ENCODE data around the gene ANKS6.
A peak's percentile ranks its signal among the peaks of the same experiment; 100 is the strongest.

The ANKS6 gene

DNA sequence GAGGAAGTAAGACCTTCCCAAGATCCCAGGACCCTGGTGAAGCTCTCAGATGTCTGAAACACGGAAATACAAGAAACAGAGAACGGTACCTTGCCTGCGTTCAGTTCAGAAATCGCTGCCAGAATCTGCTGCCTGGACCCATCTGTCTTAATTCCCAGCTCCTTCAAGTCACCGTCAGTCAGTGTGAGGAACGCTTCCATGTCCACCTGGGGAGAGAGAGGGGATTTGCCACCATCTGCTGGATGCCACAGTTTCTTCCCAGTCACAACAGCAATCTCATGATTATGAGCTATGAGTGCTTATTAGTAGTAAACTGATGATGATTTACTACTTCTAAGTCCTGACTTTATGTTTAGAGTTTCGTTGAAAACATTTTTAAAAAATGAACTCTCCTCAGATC lies 50.9 kb downstream of the ANKS6 start:
- H3K4me1 Mint-ChIP-seq: no peaks in the 10 kb centered on the region
- H3K36me3 Mint-ChIP-seq: peaks cover 74% of the 10 kb centered on the region
- ATAC-seq: no peak
- H3K4me3 Mint-ChIP-seq: no peak overlapping the region
- H3K9me3 Mint-ChIP-seq: peaks cover 4% of the 10 kb centered on the region
- no peaks in the 10 kb centered on the region for H3K27me3 Mint-ChIP-seq
- no peak overlapping the region for H3K27ac Mint-ChIP-seq

DNA sequence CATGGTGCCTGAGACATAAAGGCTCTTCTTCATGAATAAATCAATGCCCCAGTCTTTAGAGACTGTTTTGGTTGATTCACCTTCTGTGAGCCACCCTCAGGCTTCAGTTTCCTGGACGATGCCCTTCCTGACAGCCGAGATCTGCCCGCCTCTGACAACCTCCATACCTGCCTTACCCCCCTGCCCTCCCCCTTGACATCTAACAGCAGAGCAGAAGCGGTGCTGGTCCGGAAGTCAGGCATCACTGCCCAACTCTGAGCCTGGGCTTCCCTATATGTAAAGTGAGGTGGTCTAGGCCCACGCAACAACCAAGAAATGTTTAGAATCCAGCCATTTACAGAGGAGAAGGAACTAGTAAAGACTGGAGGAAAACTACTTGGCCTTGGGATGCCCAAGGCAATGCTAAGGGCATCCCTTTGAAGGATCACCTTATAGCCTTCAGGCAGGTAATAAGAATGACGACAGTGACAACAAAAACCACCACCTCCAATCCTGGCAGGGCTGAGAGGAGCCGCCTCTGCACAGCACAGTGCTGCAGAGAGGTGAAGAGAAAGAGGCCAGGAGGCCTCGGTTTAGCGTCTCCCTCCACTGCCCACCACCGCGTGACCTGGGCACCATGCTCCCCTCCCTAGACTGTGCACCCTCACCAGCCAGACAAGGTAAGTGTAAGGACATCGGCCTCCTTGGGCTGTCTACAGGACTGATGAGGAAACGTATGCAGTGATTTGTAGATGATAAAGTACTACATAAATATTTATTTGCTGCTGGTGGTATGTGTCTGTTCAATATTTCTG lies 52.3 kb downstream of the ANKS6 start:
- Mint-ChIP-seq H3K4me1 (no peaks in the 10 kb centered on the region), H3K9me3 (peaks cover 2% of the 10 kb centered on the region), H3K27me3 (no peaks in the 10 kb centered on the region), H3K27ac (no peak overlapping the region), H3K36me3 (peaks cover 69% of the 10 kb centered on the region), H3K4me3 (no peak overlapping the region)
- peak; percentile 59 for ATAC-seq

DNA sequence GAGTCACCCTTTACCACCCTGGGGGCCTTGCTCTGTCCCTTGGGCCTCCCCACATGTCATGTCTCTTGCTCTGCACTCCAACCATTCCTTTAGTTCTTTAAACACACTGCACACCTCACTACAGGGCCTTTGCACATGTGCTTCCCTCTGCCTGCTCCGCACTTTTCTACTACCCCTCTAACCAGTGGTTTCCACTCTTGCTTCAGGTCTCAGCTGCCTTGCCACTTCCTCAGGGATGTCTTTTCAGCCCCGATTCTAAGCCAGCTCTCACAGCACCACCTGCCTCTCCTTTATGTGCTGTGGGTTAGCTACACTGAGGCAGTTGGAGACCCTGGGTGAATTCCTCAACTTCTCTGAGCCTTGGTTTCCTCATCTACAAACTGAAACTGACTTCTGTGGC lies 53.0 kb downstream of the ANKS6 start:
- Mint-ChIP-seq H3K27me3 (no peaks in the 10 kb centered on the region), H3K4me3 (no peak overlapping the region), H3K36me3 (peaks cover 69% of the 10 kb centered on the region), H3K9me3 (peaks cover 7% of the 10 kb centered on the region), H3K4me1 (no peaks in the 10 kb centered on the region), H3K27ac (no peak overlapping the region)
- ATAC-seq: no peak

DNA sequence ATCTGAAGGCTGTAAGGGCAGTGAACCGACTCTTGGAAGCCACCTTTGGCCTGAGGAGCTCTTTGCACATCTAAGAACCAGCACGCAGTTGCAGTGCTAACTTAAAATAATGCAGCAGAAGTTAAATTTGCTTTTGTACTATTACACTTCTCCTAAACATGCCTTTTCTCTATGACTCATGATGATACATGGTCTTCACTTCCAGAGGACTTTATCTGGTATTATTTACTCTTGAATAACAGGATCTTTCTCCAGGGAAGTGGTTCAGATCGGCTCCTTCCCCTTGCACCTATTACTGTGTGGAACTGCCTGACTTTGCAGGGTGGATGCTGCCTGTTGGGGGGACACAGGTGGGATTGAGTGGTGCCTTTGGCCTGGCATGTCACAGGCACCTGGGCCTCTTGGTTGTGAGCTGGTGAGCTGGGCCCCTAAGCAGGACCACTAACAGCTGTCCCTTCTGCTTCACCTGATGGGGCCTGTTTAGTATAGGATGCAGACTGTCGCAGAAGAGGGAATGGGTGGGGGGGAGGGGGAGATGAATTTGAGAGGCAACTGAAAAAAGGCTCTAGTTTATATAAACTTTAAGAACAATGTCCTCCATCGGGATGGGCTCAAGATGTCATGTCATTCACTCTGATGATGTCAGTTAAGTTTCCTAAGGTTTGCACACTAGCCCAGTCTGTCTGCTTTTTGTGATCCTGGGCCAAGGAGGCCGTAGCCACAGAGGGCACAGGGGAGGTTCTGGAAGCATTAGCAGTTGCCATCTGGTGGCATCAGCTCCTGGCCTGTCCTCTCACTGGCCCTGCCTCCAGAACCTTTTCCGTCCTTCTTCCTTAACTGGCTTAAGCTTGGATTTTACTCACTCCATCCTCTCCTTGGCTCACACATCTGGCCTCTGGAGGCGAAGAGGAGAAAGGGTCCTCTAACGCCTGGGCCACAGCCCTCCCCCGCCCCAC lies 53.8 kb downstream of the ANKS6 start:
- Mint-ChIP-seq H3K27me3 (no peaks in the 10 kb centered on the region), H3K9me3 (peaks cover 10% of the 10 kb centered on the region), H3K27ac (no peak overlapping the region), H3K4me3 (no peak overlapping the region), H3K4me1 (no peaks in the 10 kb centered on the region), H3K36me3 (peaks cover 69% of the 10 kb centered on the region)
- ATAC-seq: no peak

DNA sequence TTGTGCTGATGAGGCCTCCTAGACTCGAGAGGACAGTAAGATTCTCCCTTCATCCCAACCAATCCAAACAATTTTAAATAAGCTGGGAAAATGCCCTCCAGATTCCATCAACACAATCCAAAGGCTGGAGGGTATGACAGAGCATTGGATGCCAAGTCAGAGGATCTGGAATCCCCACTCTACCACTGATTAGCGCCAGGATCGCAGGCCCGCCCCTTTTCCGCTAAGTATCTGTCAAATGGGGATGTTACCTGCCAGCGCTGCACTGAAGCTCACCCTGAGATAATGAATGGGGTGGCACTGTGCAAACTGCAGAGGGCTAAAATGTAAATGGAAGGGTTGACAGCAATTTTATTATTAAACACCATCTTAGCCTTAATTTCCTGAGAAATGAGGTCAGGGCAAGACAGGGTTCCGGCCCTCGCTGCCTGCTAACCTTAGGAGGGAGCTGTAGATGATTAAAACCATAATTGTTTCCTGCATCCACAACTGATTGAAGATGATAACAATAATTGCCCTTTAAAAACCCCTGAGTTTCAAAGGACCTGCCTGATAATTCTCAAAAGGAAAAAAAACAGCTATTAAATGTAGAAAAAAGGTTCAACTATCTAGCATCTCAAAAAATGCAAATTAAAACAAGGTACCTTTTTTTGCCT lies 56.0 kb downstream of the ANKS6 start:
- Mint-ChIP-seq H3K9me3 (peaks cover 10% of the 10 kb centered on the region), H3K27me3 (no peaks in the 10 kb centered on the region), H3K4me3 (no peak overlapping the region), H3K27ac (no peak overlapping the region), H3K36me3 (peaks cover 68% of the 10 kb centered on the region), H3K4me1 (no peaks in the 10 kb centered on the region)
- no peak for ATAC-seq

DNA sequence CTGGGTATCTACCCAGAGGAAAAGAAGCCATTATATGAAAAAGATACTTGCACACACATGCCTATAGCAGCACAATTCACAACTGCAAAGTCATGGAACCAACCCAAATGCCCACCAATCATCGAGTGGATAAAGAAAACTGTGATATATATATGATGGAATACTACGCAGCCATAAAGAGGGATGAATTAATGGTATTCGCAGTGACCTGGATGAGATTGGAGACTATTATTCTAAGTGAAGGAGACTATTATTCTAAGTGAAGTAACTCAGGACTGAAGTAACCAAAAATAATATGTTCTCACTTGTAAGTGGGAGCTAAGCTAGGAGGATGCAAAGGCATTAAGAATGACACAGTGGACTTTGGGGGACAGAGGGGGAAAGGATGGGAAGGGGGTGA lies 57.6 kb downstream of the ANKS6 start:
- Mint-ChIP-seq H3K27ac (no peak overlapping the region), H3K9me3 (peaks cover 10% of the 10 kb centered on the region), H3K27me3 (no peaks in the 10 kb centered on the region), H3K4me1 (no peaks in the 10 kb centered on the region), H3K36me3 (peaks cover 64% of the 10 kb centered on the region), H3K4me3 (no peak overlapping the region)
- ATAC-seq: no peak

DNA sequence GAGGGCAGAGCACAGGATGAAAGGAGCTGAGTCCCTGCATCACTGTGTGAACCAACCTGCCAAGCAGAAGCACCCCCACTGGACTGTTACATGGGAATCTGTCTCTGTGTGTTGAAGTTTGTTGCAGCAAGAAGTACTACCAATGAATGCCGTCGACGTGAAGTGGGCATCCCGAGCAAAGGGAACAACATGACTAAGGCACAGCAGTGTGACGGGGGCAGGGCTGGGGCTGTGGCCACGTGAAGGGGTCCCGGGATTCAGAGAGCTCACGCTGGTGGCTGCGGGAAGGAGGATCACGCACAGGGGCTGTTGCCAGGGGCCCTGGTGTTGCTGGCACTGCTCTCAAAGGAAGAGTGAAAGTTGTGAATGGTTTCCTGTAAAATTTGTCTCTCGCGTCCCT lies 60.1 kb downstream of the ANKS6 start:
- Mint-ChIP-seq H3K4me3 (no peak overlapping the region), H3K36me3 (peaks cover 60% of the 10 kb centered on the region), H3K27me3 (no peaks in the 10 kb centered on the region)

DNA sequence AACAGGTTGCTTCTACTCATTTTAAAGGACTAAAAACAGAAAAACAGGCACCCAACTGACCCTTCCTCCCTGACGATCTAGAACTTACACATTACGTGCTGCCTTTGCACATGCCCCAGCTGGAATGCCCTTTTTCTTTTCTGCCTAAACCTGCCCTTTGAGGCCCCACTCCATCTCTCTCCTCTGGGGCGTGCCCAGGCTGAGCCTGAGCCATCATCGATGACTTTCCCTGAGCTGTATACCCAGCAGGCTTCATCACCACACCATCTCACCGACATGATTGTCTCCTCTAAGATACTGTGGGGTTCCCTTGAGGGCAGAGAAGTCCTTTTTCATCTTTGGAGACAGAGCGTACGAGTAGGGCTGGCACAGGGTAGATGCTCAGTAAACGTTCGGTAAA lies 63.6 kb downstream of the ANKS6 start:
- H3K27me3 Mint-ChIP-seq: peaks cover 8% of the 10 kb centered on the region
- no peak overlapping the region for H3K27ac Mint-ChIP-seq
- no peak for ATAC-seq
- no peak overlapping the region for H3K4me3 Mint-ChIP-seq
- H3K36me3 Mint-ChIP-seq: peaks cover 37% of the 10 kb centered on the region
- H3K9me3 Mint-ChIP-seq: no peaks in the 10 kb centered on the region
- H3K4me1 Mint-ChIP-seq: no peaks in the 10 kb centered on the region

More for the DNA sequence above, 60.1 kb downstream of the ANKS6 start:
- Mint-ChIP-seq H3K9me3 (peaks cover 10% of the 10 kb centered on the region), H3K27ac (no peak overlapping the region), H3K4me1 (no peaks in the 10 kb centered on the region)
- no peak for ATAC-seq

DNA sequence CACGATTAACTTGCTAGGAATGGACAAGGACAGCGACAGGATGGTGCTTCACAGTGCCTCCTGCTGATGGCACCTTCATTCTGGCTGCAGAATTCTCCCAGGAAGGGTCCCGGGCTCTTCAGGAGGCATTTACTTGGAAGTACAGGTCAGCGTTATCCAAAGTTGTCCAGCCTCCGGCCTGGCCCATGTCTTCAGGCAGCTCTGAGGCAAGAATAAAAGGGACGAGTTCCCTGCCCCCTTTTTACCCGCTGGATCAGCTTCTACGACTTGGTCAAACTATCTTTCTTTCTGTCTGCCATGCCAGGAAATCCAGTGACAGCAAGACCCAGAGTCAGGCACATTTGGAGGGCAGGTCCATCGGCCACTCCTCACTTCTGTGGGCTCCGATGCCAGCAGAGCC lies 64.3 kb downstream of the ANKS6 start:
- Mint-ChIP-seq H3K4me3 (no peak overlapping the region), H3K4me1 (peaks cover 5% of the 10 kb centered on the region), H3K27ac (no peak overlapping the region), H3K36me3 (peaks cover 29% of the 10 kb centered on the region), H3K27me3 (peaks cover 8% of the 10 kb centered on the region), H3K9me3 (no peaks in the 10 kb centered on the region)
- no peak for ATAC-seq

DNA sequence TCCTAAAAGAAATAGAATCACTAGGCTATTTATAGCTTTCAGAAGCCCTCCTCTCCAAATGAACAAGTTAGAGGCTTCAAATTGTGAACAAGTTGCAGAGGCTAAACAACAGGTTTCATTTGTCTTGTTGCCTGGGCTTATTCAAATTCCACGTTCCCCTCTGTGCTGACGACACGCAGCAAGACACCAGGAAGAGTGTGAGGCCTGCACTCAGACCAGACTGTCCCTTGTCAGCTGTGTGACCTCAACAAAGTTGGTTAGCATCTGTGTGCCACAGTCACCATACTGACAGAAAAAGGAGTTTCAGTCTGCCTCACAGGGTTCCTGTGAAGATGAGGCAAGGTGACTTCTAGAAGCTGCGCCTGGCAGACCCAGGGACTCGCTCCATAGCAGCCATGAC lies 65.5 kb downstream of the ANKS6 start:
- H3K27ac Mint-ChIP-seq: no peak overlapping the region
- H3K36me3 Mint-ChIP-seq: peaks cover 18% of the 10 kb centered on the region

DNA sequence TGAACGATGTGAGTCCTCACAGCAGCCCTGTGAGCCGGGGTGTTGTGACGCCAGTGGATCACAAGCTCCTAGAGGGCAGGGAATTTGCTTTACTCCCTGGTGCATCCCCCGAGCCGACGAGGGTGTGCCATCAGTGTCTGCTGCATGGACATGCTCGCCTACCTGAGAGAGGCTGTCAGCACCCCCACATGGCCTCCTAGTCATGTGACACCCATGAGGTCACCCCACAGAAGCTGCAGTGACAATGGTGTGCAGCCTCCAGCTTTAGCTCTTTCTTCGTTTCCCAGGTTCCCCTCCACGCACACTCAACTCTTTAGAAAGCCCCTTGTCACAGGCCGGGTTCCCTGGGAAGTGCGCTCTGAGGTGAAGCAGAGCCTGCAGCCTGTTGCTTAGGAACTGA lies 67.9 kb downstream of the ANKS6 start:
- no peak for ATAC-seq
- Mint-ChIP-seq H3K27ac (no peak overlapping the region), H3K27me3 (peaks cover 18% of the 10 kb centered on the region), H3K4me3 (no peak overlapping the region), H3K9me3 (peaks cover 2% of the 10 kb centered on the region), H3K36me3 (peaks cover 6% of the 10 kb centered on the region), H3K4me1 (peaks cover 14% of the 10 kb centered on the region)

More for the DNA sequence above, 65.5 kb downstream of the ANKS6 start:
- ATAC-seq: no peak
- Mint-ChIP-seq H3K4me3 (no peak overlapping the region), H3K9me3 (no peaks in the 10 kb centered on the region), H3K4me1 (peaks cover 14% of the 10 kb centered on the region), H3K27me3 (peaks cover 8% of the 10 kb centered on the region)

DNA sequence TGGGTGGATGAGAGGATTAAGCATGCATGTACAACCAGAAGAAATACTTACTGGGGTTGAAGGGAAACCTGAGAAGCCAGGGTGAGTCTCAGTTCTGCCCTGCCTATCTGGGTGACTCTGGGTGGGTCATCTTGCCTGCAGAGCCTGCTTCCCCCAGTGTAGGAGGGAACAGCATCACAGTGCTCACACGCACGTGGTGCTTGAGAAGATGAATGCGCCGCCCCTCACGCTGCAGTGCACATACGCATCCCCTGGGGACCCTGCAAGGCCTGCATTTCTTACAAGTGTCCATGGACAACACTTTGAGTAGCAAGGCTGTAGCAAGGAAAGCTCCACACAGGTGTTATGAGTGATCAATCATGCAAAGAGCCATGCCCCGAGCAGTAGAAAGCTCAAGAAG lies 68.9 kb downstream of the ANKS6 start:
- Mint-ChIP-seq H3K27ac (no peak overlapping the region), H3K9me3 (peaks cover 2% of the 10 kb centered on the region), H3K4me1 (peaks cover 14% of the 10 kb centered on the region), H3K36me3 (no peaks in the 10 kb centered on the region), H3K27me3 (peaks cover 29% of the 10 kb centered on the region), H3K4me3 (no peak overlapping the region)
- ATAC-seq: peak; percentile 61

DNA sequence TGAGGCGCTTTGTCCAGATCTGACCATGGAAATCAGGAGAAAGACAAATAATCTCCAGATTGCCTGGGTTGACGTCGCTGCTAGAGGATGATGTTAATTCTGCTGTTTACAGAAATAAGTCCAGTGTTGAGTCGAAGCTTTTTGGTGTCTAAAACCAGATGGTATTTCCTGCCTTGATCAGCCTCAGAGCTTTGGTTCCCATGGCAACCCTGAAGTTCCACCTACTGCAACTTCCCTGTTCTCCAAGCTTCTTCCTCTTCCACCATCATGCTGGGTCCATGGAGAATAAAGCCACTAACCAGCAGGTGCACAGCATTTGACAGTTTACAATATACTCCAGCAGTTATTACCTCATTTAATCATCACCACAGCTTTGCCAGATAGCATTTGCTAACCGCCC lies 69.6 kb downstream of the ANKS6 start:
- peaks cover 14% of the 10 kb centered on the region for H3K4me1 Mint-ChIP-seq
- H3K36me3 Mint-ChIP-seq: no peaks in the 10 kb centered on the region
- H3K9me3 Mint-ChIP-seq: peaks cover 2% of the 10 kb centered on the region
- H3K4me3 Mint-ChIP-seq: no peak overlapping the region
- H3K27me3 Mint-ChIP-seq: peaks cover 36% of the 10 kb centered on the region
- ATAC-seq: no peak
- no peak overlapping the region for H3K27ac Mint-ChIP-seq

DNA sequence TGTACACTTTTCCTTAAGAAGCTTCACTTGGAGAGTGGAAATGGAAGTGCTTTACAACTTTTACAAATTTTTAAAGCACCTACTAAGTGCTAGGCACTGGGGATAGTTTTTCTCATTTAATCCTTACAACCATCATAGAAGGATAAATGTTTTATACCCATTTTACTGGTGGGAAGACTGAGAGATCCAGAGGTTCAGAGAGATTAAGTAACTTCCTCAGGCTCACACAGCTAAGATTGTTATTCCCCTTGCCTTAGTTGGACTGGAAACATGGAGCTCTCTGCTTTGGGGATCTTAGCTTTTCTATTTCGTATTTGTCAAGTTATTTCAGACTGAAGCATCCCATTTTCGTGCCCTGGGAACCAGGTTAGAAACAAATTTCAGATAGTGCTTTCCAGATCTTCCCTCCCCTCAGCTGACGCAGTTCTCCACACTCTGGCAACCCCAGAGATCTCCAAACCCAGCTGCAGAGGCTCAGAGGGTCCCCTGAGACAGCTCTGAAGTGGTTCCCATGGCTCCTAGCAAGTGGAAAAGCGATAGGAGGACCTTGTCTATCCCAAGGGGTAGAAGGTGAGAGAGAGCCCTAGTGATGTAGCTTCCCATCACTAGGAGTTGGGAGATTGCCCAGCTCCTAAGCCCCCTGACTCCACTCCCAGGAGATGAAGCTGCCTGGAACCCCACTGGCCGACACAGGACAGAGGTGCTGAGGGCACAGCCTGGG lies 71.4 kb downstream of the ANKS6 start:
- ATAC-seq: no peak
- Mint-ChIP-seq H3K4me1 (peaks cover 14% of the 10 kb centered on the region), H3K27ac (no peak overlapping the region), H3K27me3 (peaks cover 40% of the 10 kb centered on the region), H3K36me3 (no peaks in the 10 kb centered on the region), H3K4me3 (no peak overlapping the region), H3K9me3 (peaks cover 2% of the 10 kb centered on the region)

DNA sequence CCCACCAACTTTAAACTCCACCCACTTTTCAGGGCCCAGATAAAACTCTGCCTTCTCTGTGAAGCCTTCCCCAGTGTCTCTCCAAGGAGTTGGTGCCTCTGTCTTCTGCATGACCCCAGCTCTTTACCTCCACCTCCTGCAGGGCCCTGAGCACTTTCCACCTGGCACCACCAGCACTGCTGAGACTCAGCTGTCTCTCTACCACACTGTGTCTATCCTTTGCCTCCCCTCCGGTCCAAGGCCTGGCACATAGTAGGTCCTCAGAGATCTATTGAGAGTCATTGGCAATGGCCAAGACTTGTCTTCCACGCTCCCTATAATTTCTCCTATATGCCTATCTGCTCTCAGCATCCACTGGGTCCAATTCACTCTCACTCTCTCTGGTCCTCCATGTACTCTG lies 74.7 kb downstream of the ANKS6 start:
- ATAC-seq: no peak
- H3K27me3 Mint-ChIP-seq: peaks cover 41% of the 10 kb centered on the region
- peaks cover 2% of the 10 kb centered on the region for H3K9me3 Mint-ChIP-seq

More for the DNA sequence above, 74.7 kb downstream of the ANKS6 start:
- no peaks in the 10 kb centered on the region for H3K36me3 Mint-ChIP-seq
- H3K4me3 Mint-ChIP-seq: no peak overlapping the region
- H3K4me1 Mint-ChIP-seq: peaks cover 5% of the 10 kb centered on the region
- no peak overlapping the region for H3K27ac Mint-ChIP-seq

Data from stimulated activated memory B cell treated with anti-CD40 and anti-IgM and Interleukin-4, amounts not matched to agents 10 μg/mL and 1 μg/mL and 100 μg/mL, for 72 hours (primary cell).